Measurements from ENCODE around the gene MAST1.
"Not testable (repeated sequence)": the region's sequence is repeated elsewhere in the genome, so short reads cannot be mapped to it uniquely, and the experiment has no call there.

MAST1 gene

DNA sequence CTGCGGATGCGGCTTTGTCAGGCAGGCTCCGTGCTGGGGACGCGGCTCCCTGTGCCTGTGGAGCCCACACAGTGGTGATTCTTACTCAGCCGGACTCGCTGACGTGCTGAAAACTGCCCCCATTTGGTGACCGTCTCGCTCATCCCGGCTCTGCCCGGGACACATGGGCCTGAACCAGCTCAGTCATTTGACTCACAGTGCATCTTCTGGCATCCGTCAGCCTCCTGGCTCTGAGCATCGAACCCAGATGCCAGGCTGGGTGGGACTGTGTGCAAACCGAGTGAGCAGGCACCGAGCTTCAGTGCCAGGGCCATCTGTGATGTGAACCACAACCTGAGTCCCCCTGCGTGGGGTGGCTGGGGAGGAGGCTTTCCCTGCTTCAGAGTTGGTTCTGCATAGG is 58.1 kb downstream of the MAST1 start:
- no peak for DNase-seq

DNA sequence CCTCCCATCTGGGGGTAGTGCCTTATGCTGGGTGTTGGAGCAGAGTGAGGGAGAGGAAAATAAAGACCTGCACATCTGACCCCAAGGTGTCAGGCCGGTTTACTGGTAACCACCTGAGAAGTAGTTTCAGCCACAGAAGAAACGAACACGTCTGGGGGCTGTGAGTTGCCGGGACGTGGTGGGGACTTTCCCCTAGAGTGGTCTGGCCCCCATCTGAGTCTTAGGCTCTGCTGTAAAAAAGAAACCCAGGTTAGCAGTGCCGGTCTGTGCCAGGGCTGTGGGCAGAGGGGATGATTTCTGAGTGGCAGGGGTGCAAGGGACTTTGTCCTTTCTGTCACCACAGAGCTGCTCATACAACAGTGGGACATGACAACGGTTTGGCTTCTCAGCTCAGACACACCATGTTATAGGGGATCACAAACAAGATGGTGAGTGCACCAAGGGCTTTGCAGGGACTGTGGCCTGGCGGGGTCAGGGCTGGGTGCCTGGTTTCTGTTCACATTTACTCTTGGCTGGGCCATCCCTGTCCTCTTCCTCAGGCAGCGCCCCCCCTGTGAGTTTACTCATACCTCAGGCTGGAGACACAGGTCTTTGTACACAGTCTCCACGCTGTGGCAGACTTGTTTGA is 61.7 kb downstream of the MAST1 start:
- DNase-seq = no peak

DNA sequence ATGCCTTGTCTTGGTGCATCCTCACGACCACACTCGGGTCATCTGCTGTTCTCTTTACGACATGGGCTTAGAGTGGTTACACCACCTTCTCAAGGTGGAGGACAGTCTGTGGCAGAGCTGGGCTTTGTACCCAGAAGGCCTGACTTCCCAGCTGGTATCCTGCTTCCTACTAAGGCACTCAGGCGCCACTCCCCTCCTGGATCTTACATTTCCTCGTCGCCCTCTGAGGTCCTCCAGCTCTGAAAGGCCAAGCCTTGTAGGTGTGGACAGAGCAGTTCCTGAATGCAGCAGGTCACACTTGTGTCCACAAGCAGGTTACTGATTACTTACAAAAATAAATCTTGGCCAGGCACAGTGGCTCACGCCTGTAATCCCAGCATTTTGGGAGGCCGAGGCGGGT is 68.9 kb downstream of the MAST1 start:
- DNase-seq = no peak

- no peak for DNase-seq
Observed at GRCh38 chr19:12912571-12912970, 74.3 kb downstream of the MAST1 start.

GRCh38 chr19:12913011-12913561 is 74.8 kb downstream of the MAST1 start:
- DNase-seq = no peak

DNA sequence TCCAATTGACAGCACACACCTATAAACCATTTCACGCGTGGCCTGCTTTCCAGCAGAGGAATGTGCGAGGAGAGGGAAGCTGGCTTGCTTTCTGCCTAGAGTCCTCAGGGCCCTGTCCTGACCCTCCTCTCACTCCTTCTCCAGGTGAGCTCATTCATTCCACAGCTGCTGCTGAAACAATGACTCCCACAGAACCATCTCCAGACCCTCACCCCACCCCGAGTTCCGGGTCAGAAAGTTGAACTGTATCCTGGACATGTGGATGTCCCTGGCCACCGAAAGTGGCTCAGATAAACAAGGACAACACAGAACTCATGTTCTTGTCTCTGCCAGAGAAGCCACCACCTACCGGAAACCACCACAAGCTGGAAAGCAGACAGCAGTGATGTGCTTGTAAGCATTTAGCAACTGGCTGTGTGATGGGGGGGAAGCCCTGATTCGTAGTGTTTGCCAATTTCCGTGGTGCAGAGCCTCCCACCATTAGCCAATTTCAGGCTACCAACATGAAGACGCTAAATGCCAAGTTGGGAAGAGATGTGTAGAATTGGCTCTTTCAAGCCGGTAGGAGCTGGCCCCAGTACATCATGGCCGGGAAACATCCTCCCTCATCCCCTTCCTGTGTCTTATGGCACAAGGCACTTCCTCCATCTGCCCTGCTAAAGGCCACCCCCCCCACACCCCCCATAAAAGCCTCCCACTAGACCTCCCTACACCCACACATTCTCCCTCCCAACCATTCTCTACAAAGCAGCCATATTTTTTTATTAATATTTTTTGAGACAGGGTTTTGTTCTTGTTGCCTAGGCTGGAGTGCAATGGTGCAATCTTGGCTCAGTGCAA is 75.8 kb downstream of the MAST1 start:
- peak; percentile 35 to 49 (median 48) for DNase-seq

DNA sequence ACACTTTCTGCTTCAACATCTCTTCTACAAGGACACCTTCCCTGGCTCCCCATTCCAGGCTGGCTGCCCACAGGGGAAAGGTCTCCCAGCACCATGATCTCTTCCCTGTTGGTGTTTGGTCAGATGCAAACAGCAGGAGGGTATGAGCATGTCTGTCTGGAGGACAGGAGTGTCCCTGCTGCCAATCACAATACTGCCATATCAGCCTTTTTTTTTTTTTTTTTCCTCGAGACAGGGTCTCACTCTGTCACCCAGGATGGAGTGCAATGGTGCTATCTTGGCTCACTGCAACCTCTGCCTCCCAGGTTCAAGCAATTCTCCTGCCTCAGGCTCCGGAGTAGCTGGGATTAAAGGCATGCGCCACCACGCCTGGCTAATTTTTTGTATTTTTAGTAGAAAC is 77.5 kb downstream of the MAST1 start:
- not testable (repeated sequence) for DNase-seq

DNA sequence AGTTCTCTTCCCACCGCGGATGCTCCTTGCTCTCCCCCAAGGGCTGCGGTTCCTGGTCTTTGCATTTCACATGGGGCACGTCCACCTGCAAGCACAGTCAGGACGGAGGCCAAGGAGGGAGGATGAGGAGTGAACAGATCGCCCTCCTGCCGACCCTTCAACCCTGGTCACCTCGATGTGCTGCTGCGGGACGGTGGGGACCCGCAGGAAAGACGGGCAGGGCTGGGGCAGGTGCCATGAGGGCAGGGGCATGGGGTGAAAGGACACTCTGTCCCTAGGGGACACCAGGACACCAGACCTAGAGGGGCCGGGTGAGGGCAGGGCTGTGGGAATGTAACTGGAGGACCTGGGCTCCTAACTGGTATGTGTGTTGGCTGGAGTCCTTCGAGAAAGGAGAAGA is 79.9 kb downstream of the MAST1 start:
- no peak for DNase-seq

DNA sequence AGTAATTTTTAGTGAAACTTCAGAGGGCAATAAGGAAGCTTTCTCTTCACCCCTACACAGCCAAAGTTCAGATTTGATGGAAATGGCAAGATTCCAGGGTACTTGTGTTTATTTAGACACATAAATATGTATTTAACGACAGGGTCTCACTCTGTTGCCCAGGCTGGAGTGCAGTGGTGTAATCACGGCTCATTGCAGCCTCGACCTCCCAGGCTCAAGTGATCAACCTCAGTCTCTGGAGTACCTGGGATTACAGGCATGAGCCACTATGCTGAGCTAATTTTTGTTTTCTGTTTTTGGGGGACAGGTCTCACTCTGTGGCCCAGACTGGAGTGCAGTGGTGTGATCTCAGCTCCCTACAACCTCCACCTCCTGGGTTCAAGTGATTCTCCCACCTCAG is 82.7 kb downstream of the MAST1 start:
- DNase-seq = no peak

GRCh38 chr19:12922959-12923358 is 84.6 kb downstream of the MAST1 start:
- DNase-seq = no peak

All from suppressor macrophage treated with lipopolysaccharide for 1 hour (primary cell).